Iris pigment epithelial cell (primary cell): ENCODE results near the gene SYPL1.

Experiments used
- DNase-seq: peaks from one replicate; pipeline ENCODE4 v3.0.0-alpha.2; 2011; ENCODE audit warnings: low read depth

SYPL1 gene

GRCh38 chr7:106092204-106092603 lies 19.9 kb downstream of the SYPL1 start:
- no peak for DNase-seq

GRCh38 chr7:106089647-106090046 lies 22.5 kb downstream of the SYPL1 start:
- DNase-seq, result no peak

- DNase-seq, result no peak
Measured at GRCh38 chr7:106088014-106088413, 24.1 kb downstream of the SYPL1 start.

DNA sequence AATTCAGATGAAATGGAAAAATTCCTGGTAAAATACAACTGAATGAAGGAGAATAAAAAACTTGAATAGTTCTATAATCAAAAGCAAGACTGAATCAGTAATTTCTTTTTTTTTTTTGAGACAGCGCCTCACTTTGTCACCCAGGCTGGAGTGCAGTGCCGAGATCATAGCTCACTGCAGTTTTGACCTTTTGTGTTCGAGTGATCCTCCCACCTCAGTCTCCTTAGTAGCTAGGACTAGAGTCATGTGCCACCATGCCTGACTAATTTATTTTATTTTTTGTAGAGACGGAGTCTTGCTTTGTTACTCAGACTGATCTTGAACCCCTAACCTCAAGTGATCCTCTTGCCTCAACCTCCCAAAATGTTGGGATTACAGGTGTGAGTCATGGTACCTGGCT lies 26.1 kb downstream of the SYPL1 start:
- DNase-seq, result no peak

GRCh38 chr7:106085015-106085414 lies 27.1 kb downstream of the SYPL1 start:
- DNase-seq, result no peak

DNA sequence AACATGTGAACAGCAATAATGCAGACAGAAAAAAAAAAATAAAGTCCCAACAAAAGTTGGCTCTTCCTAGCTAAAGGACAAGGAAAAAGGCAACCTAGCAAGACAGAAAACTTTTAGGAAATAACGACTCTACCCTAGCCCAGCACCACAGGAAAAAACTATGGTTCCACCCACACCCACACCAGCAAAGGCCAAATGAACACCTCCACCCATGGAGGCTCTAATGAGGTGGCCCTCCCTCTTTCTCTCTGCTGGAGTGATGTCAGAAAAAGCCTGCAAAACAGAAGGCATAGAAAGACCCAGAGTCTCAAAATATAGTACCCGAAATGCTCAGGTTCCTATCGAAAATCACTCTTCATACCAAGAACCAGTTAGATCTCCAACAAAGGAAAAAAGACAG lies 28.4 kb downstream of the SYPL1 start:
- DNase-seq, result no peak

DNA sequence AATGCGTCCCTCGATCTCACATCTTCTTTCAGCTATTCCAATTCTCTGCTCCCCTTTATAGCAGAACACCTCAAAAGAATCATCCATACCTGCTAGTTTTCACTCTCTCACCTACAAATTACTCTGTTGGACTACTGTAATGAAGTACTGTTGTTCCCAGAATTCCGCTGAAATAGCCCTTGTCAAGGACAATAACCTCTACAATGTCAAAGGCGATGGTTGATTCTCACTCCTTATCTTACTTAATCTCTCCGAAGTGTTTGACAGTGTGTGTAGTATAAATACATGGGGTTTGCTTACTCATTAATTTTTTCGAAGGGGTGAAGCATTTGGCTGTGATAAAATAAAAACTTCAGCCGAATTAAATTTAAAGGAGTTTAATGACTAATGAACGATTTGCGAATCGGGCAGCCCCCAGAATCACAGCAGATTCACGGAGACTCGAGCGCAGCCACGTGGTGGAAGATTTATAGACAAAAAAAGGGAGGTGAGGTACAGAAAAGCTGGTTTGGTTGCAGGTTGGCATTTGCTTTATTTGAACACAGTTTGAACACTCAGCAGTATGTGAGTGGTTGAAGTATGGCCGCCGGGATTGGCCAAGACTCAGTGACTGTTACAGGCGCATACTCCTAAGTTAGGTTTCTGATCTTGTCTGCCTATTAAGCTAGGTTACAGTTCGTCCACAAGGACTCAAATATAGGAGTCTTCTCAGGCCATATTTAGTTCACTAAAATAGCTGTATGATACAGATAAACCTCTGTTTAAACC lies 29.8 kb downstream of the SYPL1 start:
- DNase-seq, result no peak

GRCh38 chr7:106080300-106080987 lies 31.7 kb downstream of the SYPL1 start:
- DNase-seq, result no peak

GRCh38 chr7:106076537-106076936 lies 35.6 kb downstream of the SYPL1 start:
- DNase-seq, result no peak

GRCh38 chr7:106075937-106076336 lies 36.2 kb downstream of the SYPL1 start:
- no peak for DNase-seq

GRCh38 chr7:106074257-106074656 lies 37.9 kb downstream of the SYPL1 start:
- no peak for DNase-seq

DNA sequence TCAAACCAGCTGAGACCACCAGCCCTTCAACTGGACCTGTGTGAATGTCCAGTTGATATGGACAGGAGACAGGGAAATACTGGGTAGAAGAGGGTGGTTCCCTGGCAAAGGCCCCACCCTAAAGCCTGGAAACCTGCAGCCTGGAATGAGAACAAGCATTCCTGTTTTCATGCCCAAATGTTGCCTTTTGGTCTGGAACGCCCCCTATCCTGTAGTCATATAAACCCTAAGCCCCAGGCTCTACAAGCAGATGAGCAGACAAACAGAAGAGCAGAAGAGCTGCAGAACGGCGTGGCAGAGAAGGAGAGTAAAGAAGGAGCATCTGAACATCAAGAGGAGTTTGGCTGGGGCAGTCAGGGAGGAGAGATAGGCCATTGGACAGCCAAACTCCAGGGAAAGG lies 38.4 kb downstream of the SYPL1 start:
- DNase-seq, result no peak

- no peak for DNase-seq
Measured at GRCh38 chr7:106072715-106073091, 39.4 kb downstream of the SYPL1 start.

DNA sequence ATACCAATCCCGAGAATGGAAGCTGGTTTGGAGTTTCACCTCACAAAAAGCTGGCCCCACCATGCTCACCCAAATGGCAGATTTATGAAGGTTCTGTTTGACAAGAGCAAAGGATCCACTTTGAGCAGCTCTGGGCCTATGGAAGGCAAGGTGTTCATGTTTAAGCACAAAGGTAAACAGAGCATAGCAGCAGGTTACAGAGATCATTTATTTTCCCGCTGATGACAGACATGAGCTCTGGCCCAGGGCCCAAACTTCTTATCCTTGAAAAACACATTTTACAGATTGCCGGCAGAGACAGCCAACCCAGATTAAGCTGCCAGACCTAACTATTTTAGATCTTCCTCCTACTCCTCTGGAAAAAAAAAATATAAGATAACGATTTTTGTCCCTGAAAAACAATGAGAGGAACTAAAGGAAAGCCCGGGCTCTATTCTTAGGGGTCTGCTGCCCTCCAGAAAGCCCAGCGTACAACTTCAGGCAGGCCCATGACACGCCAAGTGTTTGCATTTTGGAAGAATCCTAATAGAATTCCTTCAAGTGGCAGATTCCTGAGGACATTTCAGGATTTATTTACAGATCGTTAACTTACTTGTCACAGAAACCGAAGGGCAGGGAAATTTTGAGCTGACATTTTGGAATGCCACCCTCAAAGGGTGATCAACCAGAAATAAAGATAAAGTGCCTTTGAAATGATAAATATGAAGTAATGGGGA lies 40.0 kb downstream of the SYPL1 start:
- DNase-seq, result peak; percentile 16

- DNase-seq, result no peak
Measured at GRCh38 chr7:106071356-106071998, 40.6 kb downstream of the SYPL1 start.

DNA sequence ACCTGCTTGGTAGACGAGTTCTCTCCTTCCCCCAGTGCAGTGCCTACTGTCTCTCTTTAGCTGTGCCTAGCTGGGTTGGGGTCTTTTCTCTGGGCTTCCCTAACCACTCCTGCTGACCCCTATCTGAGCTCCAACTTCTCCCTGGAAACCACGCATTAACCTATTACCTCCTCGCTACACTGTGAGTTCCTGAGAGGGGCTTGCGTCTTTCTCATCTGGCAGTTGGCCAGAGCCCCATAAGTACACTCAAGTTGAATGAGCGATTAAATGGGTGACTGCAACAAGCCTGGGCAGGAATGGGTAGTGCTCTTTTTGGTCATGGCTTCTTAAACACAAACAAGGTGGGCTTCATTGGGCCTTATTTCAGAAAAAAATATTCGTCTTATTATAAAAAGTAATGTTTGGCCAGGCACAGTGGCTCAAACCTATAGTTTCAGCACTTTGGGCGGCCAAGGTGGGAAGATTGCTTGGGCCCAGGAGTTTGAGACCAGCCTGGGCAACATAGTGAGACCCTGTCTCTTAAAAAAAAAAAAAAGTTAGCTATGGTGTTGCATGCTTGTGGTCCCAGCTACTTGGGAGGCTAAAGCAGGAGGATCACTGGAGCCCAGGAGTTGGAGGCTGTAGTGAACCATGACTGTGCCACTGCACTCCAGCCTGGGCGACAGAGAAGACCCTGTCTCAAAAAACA lies 41.4 kb downstream of the SYPL1 start:
- no peak for DNase-seq

GRCh38 chr7:106070201-106070551 lies 41.9 kb downstream of the SYPL1 start:
- no peak for DNase-seq

DNA sequence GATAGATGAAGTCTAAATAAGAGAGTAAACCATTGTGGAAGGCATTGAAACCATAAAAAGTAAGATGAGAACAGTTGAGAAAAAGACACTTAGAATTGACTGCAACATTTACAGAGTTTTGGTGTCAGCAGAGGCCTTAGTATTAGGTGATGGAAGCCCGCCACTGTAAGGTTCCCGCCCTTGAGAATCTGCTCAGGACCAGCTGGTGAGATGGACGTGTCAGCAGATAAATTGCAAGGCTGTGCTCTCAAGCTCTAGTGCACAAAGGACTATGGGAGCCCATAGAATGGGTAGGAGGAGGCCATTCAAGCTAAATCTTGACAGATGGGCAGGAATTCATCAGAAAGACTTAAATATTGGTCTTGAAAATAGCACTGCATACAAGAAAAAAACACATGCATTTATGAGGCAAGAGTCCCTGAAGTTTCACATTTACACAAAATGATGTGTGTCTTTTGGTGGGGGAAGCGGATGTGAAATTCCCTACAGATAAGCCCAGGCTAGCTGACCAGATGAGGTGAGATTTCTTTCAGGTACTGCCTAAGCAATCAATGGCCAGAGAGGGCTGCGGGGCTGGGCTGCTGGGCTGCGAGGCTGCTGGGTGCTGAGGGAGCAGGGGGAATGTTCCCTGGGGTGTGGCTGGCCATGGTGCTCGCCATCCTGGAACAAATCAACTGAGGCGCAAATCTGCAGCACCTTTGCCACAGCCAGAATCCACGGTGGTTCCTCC lies 42.5 kb downstream of the SYPL1 start:
- no peak for DNase-seq

DNA sequence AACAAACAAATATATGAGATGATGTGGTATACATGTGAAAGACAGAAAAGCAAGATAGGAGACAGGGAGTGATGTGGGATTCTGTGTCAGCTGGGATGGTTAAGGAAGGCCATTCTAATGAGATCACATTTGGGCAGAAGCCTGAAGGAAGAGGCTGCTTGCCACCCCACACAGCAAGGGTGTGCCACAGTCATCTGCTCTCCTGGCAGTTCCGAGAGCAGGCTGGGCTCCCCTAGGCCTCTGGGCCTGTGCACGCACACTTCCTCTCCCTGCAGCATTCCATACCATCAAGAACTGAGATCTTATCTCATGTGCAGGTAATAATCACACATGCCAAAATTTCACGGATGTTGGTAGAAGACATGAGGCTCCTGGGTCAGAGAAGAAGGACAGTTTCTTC lies 43.1 kb downstream of the SYPL1 start:
- no peak for DNase-seq

DNA sequence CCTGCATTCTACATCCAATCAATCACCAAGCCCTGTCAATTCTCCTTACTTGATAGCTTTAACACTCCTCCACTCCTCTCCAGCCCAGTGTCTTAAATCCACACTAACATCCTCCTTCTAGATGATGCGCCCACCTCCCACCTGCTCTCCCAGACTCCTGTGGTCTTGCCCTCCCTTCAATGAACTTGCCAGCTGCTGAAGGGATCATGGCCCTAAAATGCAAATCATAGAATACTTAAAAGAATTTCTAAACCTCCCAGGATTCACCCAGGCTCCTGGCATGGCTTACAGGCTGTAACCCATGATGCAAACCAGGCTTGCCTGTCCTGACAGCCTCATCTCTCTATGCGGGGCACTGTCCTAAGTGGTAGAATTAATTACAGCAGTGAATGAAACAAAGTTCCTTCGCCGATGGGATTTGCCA lies 43.6 kb downstream of the SYPL1 start:
- no peak for DNase-seq

DNA sequence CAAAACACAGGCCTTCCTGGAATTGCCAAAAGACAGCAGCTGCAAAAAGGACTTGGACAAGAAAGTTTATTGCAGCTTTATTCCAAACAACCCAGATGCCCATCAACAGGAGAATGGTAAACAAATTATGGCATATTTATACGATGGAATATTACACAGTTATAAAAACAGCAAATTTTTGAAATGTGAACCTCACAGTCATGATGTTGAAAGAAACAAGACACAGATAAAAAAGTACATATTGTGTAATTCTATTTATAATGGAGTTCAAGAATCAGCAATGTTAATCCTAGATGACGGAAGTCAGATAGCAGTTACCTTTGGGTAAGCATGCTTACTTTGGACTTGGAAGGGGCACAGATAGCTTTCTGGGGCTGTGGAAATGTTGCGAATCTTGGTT lies 44.4 kb downstream of the SYPL1 start:
- DNase-seq, result no peak
